GM18526 (cell line): Measurements from ENCODE around the gene CSAD.

Source experiments
- POLR2A ChIP-seq: IDR thresholded peaks from 3 replicates; pipeline ENCODE4 v1.6.1; 2011; ENCODE audit not compliant: insufficient read length; ENCODE audit errors: extremely low read depth

Gene CSAD, protein sequence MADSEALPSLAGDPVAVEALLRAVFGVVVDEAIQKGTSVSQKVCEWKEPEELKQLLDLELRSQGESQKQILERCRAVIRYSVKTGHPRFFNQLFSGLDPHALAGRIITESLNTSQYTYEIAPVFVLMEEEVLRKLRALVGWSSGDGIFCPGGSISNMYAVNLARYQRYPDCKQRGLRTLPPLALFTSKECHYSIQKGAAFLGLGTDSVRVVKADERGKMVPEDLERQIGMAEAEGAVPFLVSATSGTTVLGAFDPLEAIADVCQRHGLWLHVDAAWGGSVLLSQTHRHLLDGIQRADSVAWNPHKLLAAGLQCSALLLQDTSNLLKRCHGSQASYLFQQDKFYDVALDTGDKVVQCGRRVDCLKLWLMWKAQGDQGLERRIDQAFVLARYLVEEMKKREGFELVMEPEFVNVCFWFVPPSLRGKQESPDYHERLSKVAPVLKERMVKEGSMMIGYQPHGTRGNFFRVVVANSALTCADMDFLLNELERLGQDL

DNA sequence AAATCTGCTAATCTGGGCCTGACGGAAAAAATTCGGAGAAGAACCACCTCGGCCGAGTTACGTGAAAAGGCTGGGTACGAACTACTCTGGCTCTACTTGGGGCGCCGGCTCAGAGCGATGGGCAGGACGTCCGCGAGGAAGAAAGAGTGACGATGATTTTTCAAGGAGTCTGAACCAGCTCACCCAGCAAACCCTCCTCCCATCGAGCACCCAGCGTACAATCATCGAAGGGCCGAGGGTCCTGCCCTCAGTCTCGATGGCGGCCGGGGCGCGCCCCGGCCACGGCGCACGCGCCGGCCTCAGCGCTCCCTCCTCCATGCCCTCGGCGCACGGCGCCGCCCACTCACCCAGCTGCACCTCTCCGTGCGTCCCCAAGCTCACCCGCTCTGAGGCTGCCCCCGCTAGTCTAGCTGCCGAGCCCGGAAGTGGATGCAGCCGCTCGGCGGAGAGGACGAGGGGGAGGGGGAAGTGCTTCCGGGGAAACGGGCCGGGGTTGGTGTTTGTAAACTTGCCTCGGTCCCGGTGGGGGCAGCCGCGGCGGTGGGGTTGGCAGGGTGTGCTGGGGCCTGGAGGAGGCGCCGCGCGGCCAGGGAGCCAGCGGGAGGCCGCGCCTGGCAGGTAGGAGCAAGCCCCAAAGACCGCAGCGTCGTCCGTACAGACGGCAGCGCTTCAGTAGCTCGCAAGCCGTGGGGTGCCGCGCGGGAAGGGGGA lies at the start of gene CSAD, which contains the start of gene ZNF740:
Gene CSAD, minus strand, starts transcription at position 706 of the 711 bp plus-strand sequence. CDS start 7,455 bp downstream, outside the sequence.
Gene ZNF740, plus strand, starts transcription at position 503 of the 711 bp plus-strand sequence. CDS start 1,262 bp downstream, outside the sequence.
- peak; percentile 69 for TF ChIP-seq POLR2A

- TF ChIP-seq POLR2A = no peak
Observed at GRCh38 chr12:53230108-53230845, 49.6 kb upstream of the CSAD start.

DNA sequence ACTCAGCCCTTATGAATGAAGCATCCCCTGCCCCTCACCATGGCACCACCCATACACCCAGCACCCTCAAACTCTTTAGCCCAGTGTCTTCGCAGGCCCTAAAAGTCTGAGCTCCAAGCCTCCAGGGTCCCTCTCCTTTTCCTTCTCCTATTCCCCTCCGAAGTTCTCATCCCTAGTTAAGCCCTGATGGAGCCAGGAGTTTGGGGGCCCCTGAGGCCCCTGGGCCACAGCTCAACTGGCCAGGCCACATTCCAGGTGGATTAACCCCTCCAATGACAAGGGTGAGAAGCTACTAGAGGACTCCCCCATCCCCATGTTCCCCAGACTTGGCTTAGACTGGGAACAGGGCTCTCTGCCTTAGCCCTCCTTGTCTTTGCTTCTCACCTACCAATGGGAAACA lies 48.7 kb upstream of the CSAD start:
- TF ChIP-seq POLR2A = no peak

DNA sequence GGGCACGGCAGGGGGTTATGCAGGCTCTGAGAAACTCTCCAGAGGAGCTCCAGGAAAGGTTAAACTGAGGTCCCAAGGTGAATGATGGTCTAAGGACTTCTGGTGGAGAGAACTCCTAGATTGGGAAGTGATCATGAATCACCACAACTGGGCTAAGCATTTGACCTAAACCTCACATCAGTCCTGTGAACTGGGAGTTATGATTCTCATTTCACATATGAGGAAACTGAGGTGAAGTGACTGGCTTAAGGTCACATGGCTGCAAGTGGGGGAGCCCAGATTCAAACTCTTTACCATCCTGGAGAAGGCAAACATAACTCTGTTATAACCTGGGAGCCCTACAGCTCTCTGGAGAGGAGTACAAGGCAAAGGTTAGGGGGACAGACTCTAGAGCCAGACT lies 47.1 kb upstream of the CSAD start:
- no peak for TF ChIP-seq POLR2A

GRCh38 chr12:53227341-53227740 lies 46.6 kb upstream of the CSAD start:
- no peak for TF ChIP-seq POLR2A

DNA sequence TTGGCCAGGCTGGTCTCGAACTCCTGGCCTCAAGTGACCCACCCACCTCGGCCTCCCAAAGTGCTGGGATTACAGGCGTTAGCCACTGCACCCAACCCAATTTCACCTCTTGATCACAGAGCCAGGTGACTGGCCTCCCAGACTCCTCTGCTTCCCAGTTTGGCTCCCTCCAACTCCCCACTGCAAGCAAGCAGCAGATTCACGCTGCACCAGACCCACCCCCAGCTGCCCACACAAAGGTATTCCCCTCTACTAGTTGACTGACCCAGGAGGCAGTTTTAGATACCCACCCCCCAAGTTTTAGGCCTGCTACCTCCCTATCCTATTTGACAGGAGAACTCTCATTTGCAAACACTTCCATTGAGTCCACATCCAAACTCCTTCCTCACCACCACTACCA lies 46.1 kb upstream of the CSAD start:
- no peak for TF ChIP-seq POLR2A

GRCh38 chr12:53225635-53226424 lies 45.1 kb upstream of the CSAD start:
- no peak for TF ChIP-seq POLR2A

DNA sequence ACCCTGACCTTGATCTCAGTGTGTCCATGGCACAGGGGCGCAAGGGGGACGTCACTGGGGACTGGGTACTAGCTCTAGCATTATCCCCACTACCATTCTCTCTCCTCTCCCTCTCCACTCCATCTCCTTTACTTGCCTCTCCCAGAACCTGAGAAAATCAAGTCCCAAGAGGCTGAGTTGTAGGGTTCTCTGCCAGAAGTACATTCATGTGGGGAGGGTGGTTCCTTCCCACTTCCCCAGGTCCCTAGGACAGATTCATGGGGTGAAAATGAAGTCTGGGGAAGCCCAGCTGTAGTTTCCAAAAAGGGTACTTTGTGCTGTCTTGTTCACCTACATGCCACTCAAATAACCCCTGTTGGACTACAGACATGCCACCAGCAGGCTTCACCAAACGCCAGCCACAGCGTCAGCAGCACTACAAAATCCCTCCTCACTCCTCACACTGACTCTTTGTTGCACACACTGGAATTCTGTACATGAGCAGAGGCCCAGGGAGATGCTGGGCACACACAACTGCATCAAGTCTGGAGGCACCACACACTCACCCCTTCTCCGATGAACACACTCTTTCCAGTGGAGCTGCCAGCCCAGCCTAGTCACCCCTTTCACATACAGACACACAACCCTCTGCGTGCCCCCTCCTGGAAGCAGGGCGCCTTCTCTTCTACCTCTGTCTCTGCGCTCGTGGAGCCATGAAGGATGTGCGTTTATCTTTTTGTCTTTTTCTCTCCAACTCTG lies 44.3 kb upstream of the CSAD start:
- TF ChIP-seq POLR2A = no peak

DNA sequence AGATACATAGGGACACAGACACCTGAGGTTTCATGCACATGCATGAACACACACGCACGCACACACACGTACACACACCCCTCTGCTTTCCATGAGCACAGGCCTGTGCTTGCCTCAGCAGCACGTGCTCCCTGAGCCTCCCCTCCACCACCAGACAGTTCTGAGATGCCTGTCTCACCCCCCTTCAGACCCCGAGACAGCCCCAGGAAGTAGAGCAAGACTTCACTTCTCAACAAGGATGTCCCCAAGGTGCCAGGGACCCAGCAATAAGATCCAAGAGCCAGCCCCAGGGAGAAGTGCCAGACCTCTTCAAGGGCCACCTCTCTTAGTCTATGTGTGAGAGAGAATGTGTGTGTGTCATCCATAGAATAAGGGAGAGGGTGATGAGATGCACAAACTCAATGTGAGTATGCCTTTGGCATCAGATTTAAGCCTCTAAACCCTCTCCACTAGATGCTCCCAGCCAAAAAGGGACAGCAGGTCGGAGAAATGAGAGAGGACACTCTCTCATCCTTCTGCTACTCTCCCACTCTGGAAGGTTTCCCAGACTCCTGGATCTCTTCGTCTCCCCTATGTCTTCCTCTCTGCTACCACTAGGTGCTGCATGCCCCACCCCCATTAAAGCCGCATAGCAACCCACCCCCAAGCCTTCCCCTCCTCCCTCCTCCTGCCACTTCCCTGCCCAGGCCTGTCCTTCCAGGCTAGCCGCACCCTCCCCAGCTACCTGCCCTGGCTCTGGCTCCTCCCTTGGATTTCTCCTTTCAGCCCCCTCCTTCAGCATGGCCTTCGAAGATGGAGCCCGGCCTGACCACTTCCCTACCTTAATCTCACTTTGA lies 43.6 kb upstream of the CSAD start:
- TF ChIP-seq POLR2A = no peak

DNA sequence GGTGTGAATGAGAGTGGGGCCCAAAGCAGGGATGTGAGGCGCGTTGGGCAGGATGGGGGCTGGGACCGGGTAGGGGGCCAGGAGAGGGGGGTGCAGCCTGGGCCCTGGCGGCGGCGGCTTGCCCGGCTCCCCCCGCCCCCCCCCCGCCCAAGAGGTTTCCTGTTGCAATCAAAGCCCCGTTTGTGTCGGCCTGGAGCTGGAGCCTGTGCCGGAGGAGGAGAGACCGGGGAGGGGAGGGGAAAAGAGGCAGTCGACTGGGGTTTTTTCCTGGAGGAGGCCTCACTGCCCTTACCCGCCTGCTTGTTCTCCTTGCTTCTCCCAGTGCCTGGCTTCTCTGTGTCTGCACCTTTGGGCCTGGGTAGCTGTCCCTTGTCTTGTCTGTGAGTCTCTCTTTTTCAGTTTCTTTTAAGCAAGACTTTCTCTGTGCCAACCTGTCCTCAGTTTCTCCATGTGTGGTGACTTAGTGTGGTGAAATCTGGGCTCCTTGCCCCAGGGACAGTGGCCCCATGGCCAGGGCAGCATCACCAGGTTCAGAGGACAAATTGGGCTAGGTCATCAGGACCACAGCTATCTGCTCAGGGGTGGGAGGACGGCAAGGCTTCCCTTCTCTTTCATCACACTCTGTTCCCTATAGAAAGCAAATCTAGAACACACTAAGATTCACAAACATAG lies 42.8 kb upstream of the CSAD start:
- TF ChIP-seq POLR2A = no peak

DNA sequence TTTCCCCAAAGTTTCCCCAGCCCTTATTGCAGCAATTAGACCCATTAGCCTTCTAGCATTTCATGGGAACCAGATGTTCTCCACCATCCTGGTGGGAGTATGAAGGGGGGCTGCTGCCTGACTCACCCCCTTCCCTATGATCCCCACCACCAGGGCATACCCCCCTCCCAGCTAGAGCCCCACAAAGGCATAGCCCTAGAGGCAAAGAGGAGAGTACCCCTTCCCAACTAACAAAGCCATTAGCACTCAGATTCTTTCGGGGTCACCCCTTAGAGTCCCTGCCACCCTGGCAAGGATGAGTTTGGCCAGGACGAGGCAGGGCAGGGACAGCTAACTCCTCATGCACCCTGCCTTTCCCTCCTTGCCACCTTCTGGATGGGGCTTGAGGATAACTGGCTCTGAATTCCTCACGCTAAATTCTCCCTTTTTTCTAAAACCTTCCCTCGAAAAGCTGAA lies 42.1 kb upstream of the CSAD start:
- TF ChIP-seq POLR2A = no peak

DNA sequence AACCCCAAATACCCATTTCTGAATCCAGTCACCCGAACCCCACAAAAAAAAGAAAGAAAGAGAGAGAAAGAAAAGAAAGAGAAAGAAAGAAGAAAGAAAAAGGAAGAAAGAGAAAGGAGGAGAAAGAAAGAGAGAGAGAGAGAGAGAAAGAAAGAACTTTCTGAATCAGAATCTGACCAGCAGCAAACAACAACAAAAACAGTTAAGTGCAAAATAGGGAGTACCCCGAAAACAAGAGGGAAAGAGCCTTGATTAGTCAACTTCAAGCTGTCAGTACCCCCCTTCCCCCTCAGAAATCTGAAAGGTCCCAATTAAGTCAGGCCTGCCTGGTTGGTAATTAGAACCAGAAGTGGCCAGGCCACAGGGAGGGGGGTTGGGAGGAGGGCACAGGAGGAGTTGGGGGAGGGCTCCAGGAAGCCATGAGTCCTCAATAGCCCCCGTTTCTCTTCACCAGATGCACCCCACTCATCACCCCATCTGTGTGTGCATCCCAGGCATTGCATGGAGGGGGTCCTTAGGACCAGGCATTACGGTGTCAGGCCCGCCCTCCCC lies 41.5 kb upstream of the CSAD start:
- no peak for TF ChIP-seq POLR2A
